ENCODE measurements around the gene B3GLCT.

GRCh38 chr13:31372454-31372853, 172.7 kb downstream of the B3GLCT start:
- TF ChIP-seq CTCF (IDR thresholded peaks at IDR 0.05) (no peak), POLR2A (IDR thresholded peaks at IDR 0.05) (no peak)

Measured in tibial nerve (tissue), 3 donors.